Thyroid gland (tissue), 4 donors: ENCODE measurements around the gene CYB5R4. TPM values are rescaled to one million over a fixed set of nuclear protein-coding genes. Genes with fewer than 3 reads are reported as not detected.

ENCODE experiments used
- DNase-seq, 2 donors: peaks; one replicate each; pipeline ENCODE4 v3.0.0-alpha.2; 2019
- H3K27ac ChIP-seq, 3 donors: fragments of 200-600 bp; sonication (generic); 1 replicate in 2 of 3; 2 replicates in 1 of 3; pipeline ENCODE4 v1.5.1; 2016 to 2019; ENCODE audit warnings: mild to moderate bottlenecking in 1 of 3, moderate library complexity in 1 of 3
- H3K27me3 ChIP-seq: fragments of 200-600 bp; sonication (generic); one replicate; pipeline ENCODE4 v1.5.1; 2019
- H3K36me3 ChIP-seq, 2 donors: fragments of 200-600 bp; sonication (generic); one replicate each; pipeline ENCODE4 v1.5.1; 2016 to 2019
- H3K4me1 ChIP-seq, 2 donors: fragments of 200-600 bp; sonication (generic); one replicate each; pipeline ENCODE4 v1.5.1; 2017 to 2019
- H3K4me3 ChIP-seq, 3 donors: fragments of 200-600 bp; sonication (generic); replicated peaks in 1 of 3; 1 replicate in 2 of 3; 2 replicates in 1 of 3; pipeline ENCODE4 v1.5.1; 2016; ENCODE audit warnings: mild to moderate bottlenecking in 1 of 3
- H3K9me3 ChIP-seq: fragments of 200-600 bp; sonication (generic); one replicate; pipeline ENCODE4 v1.5.1; 2017
- CTCF ChIP-seq, 6 experiments: fragments of 200-600 bp in 3 of 6; fragments of 450-650 bp in 3 of 6; sonication (generic) in 3 of 6; IDR thresholded peaks; one replicate each; pipeline ENCODE4 v1.5.1; 2016 to 2019; ENCODE audit warnings: antibody characterized with exemption in 6 of 6, mild to moderate bottlenecking in 2 of 6, inconsistent platforms in 1 of 6, moderate library complexity in 1 of 6
- POLR2A ChIP-seq, 2 donors: fragments of 450-650 bp; IDR thresholded peaks; one replicate each; pipeline ENCODE4 v1.6.1; 2017; ENCODE audit warnings: antibody characterized with exemption in 2 of 2, mild to moderate bottlenecking in 2 of 2, moderate library complexity in 1 of 2
- WGBS, 2 donors: methylation state at CpG; one replicate each; pipeline ENCODE4 v1.1.5; 2017; 5-methylcytosine and 5-hydroxymethylcytosine counted together
- intact Hi-C: fragments of 100-400 bp; cut with DNase I; formaldehyde crosslinking; loops from one replicate; pipeline ENCODE4 v1.15.1; 2023
- total RNA-seq, 4 donors: library from RNA; depleted of rRNA; stranded (reverse); fragments of >200 nt; gene quantifications; one replicate each; pipeline ENCODE4 v1.2.3, GENCODE V29; 2016

CYB5R4 gene
- total RNA-seq, 4 donors from 2014 or later, result 6.4 to 12.5 (median 9.0) TPM

- 87 to 91% methylated on average over 8 of the region's 8 CpGs for WGBS, 2 donors
- TF ChIP-seq CTCF (IDR thresholded peaks at IDR 0.05), result no peak
- TF ChIP-seq POLR2A (IDR thresholded peaks at IDR 0.05), result no peak
- H3K36me3 ChIP-seq, result no peaks in the 10 kb centered on the region
- H3K4me1 ChIP-seq, result no peaks in the 10 kb centered on the region
- intact Hi-C loops, result no loop called here
- no peak overlapping the region for H3K4me3 ChIP-seq
- H3K27ac ChIP-seq, result no peak overlapping the region
- H3K9me3 ChIP-seq, result no peaks in the 10 kb centered on the region
- H3K27me3 ChIP-seq, result no peaks in the 10 kb centered on the region
- no peak for DNase-seq
Observed at GRCh38 chr6:83976871-83977270, 117.4 kb downstream of the CYB5R4 start.

- Histone ChIP-seq H3K36me3 (no peaks in the 10 kb centered on the region), H3K4me3 (no peak overlapping the region), H3K9me3 (no peaks in the 10 kb centered on the region), H3K27ac (no peak overlapping the region), H3K27me3 (no peaks in the 10 kb centered on the region), H3K4me1 (no peaks in the 10 kb centered on the region)
- WGBS, 2 donors, result 28 to 37% methylated on average over 1 of the region's 1 CpG
- no peak for DNase-seq
- no peak for TF ChIP-seq CTCF (IDR thresholded peaks at IDR 0.05)
- TF ChIP-seq POLR2A (IDR thresholded peaks at IDR 0.05), result no peak
- intact Hi-C loops, result no loop called here
Observed at GRCh38 chr6:83978324-83978734, 118.8 kb downstream of the CYB5R4 start.

GRCh38 chr6:83978997-83979396 lies 119.5 kb downstream of the CYB5R4 start:
- TF ChIP-seq CTCF (IDR thresholded peaks at IDR 0.05) (no peak), POLR2A (IDR thresholded peaks at IDR 0.05) (no peak)
- Histone ChIP-seq H3K4me3 (no peak overlapping the region), H3K9me3 (no peaks in the 10 kb centered on the region), H3K4me1 (no peaks in the 10 kb centered on the region), H3K27me3 (no peaks in the 10 kb centered on the region), H3K27ac (no peak overlapping the region), H3K36me3 (no peaks in the 10 kb centered on the region)
- DNase-seq, result no peak
- 62 to 68% methylated on average over 3 of the region's 3 CpGs for WGBS, 2 donors
- intact Hi-C loops, result no loop called here

- H3K4me1 ChIP-seq, result no peaks in the 10 kb centered on the region
- intact Hi-C loops, result no loop called here
- no peak overlapping the region for H3K4me3 ChIP-seq
- H3K27me3 ChIP-seq, result no peaks in the 10 kb centered on the region
- no peak for DNase-seq
- H3K36me3 ChIP-seq, result no peaks in the 10 kb centered on the region
- TF ChIP-seq CTCF (IDR thresholded peaks at IDR 0.05) (no peak), POLR2A (IDR thresholded peaks at IDR 0.05) (no peak)
- H3K27ac ChIP-seq, result no peak overlapping the region
- H3K9me3 ChIP-seq, result no peaks in the 10 kb centered on the region
- 96 to 100% methylated on average over 1 of the region's 1 CpG for WGBS, 2 donors
Observed at GRCh38 chr6:83984411-83984810, 124.9 kb downstream of the CYB5R4 start.

- H3K27ac ChIP-seq, result no peak overlapping the region
- 59 to 68% methylated on average over 1 of the region's 1 CpG for WGBS, 2 donors
- no peak for DNase-seq
- H3K9me3 ChIP-seq, result no peaks in the 10 kb centered on the region
- no peaks in the 10 kb centered on the region for H3K36me3 ChIP-seq
- no peaks in the 10 kb centered on the region for H3K27me3 ChIP-seq
- no peaks in the 10 kb centered on the region for H3K4me1 ChIP-seq
- intact Hi-C loops, result no loop called here
- TF ChIP-seq CTCF (IDR thresholded peaks at IDR 0.05), result no peak
- TF ChIP-seq POLR2A (IDR thresholded peaks at IDR 0.05), result no peak
- no peak overlapping the region for H3K4me3 ChIP-seq
Observed at GRCh38 chr6:83985308-83985713, 125.8 kb downstream of the CYB5R4 start.
